GM21717 (cell line): Measurements from ENCODE around the gene ESAM.

ENCODE experiments used
- ATAC-seq: cut with Tn5 transposase; IDR thresholded peaks from one replicate; pipeline ENCODE4 v1.9.1; 2021; ENCODE audit warnings: mild to moderate bottlenecking, moderate library complexity; ENCODE audit not compliant: unreplicated experiment

ESAM gene

DNA sequence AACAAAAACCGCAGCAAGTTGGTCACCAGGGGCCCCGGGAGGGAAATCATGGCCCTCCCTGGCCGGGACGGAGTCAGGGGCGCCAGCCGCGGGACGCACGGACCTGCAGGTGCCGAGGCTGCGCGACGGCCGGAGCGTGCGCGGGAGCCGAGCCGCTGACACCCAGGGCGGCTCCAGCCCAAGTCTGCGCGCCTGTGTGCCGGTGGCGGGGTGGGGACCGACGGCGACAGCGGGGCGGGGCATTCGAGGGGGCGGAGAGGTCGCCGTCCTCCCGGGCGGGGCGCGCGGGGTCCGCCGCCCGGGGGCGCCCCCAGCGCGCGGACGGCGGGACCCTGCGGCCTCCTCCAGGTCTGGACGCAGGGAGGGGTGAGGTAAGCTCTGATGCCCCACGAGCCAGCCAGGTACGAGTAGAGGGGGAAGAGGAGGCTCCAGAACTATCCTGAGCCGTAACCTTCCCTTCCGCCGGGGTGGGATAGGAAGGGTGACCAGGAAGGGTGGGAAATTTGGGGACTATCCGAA, at the start of gene ESAM:
Gene ESAM, minus strand, starts transcription at position 186 of the 519 bp plus-strand sequence. Its CDS starts 136 bp downstream, at position 50.
- peak; percentile 61 for ATAC-seq

DNA sequence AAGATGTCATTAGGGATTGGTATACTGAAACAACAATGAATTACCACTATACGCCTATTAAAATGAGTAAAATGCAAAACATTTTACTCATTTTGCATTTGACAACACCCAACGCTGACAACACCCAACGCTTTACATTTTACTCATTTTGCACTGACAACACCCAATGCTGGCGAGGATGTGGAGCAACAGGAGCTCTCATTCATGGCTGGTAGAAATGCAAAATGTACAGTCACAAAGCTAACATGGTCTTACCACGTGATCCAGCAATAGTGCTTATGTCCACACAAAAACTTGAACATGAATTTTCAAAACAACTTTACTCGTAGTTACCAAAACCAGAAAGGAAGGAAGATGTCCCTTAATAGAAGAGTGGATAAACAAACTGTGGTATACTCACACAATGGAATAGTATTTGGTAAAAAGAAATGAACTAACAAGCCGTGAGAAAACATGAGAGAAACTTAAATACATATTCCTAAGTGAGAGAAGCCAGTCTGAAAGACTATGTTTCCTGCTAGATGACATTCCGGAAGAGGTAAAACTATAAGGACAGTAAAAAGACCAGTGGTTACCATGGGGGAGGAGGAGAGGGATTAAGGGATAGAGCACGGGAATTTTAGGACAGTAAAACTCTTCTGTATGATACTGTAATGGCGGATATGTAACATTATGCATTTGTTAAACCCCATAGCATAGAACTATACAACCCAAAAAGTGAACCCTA, 49.5 kb upstream of the ESAM start:
- ATAC-seq, result no peak

DNA sequence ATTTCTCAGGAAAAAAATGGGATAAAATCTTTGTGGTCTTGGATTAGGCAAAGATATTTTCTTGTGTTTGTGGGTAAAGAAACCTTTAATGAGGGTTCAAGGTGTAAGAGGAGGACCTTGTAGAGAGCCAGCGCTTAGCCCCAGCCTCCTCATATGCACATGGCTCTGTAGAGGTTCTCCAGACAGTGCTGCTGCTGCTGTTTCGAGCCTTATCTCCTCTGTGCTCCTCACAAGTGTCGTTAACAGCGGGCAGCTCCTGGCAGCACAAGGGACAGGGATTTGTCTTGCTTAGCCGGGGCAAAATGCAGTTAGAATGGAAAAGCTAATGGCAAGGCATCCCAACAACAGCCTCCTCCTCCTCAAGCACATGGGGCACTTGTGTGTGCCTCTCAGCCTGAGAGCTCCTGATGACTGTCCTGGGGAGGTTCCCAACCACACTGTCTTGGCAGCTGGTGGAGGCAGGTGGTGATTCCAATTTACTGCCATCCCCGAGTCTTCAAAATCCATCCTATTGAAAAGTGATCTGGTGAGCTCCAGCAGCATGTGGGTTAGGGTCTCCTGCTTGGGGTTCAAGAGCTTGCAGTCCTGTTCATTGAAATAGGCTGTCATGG, 45.7 kb upstream of the ESAM start:
- ATAC-seq, result no peak

DNA sequence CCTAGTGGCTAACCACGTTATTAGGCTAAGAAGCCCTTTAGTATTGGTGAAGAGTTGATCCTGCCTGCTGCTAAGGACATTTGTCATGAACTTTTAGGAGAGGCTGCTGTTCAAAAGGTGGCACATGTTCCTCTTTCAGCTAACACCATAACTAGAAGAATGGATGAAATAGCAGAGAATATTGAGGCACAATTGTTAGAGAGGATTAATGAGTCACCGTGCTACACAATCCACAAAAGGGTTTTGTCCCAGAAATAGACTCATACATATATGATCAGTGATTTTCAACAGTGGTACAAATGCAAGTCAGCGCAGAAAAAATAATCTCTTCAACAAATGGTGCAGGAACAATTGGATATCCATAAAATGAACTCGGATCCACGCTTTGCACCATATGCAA, 45.1 kb upstream of the ESAM start:
- no peak for ATAC-seq

- ATAC-seq, result no peak
Observed at GRCh38 chr11:124804884-124805283, 42.8 kb upstream of the ESAM start.

GRCh38 chr11:124801636-124802312, 39.7 kb upstream of the ESAM start:
- no peak for ATAC-seq

GRCh38 chr11:124801014-124801413, 38.9 kb upstream of the ESAM start:
- ATAC-seq, result no peak

DNA sequence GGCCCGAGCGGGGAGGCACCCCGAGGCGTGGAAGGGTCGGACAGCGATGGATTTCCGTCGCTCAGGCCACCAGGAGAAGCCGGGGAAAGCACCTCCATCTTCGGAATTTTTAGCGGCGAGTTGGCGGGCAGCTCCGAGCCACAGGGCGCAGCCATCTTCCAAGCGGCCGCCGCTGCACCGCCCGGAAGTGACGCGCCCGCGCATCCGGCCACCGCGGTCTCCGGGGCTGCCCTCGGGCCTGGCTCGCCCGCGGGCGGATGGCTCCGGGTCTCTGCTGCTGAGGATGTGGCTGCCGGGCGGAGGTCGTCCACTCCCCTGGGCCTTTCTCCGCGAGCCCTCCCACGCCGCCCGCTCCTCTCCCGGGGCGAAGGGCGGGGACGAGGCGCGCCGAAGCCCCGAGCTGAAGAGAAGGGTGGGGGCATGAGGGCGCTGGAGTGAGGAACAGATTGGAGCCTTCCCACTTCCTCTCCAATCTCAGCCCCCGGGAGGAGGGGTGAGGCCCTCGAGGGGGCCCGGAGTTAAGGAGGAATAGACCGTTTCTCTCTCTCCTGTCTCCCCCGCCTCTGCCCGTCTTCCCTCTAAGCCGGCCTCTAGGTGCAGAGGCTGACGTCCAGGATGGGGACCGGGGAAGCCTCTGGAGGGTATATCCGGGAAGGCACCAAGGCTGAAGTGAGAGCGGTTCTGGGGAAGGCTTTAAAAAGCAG, 38.3 kb upstream of the ESAM start, which contains the start of gene MSANTD2:
Gene MSANTD2, minus strand, starts transcription at position 181 of the 704 bp plus-strand sequence. Its CDS starts 26 bp downstream, at position 155.
- ATAC-seq, result peak; percentile 91

- ATAC-seq, result peak; percentile 44
Observed at GRCh38 chr11:124799348-124800225, 37.5 kb upstream of the ESAM start.

GRCh38 chr11:124798991-124799347, 36.9 kb upstream of the ESAM start:
- peak; percentile 26 for ATAC-seq

- ATAC-seq, result no peak
Observed at GRCh38 chr11:124796312-124796711, 34.2 kb upstream of the ESAM start.

DNA sequence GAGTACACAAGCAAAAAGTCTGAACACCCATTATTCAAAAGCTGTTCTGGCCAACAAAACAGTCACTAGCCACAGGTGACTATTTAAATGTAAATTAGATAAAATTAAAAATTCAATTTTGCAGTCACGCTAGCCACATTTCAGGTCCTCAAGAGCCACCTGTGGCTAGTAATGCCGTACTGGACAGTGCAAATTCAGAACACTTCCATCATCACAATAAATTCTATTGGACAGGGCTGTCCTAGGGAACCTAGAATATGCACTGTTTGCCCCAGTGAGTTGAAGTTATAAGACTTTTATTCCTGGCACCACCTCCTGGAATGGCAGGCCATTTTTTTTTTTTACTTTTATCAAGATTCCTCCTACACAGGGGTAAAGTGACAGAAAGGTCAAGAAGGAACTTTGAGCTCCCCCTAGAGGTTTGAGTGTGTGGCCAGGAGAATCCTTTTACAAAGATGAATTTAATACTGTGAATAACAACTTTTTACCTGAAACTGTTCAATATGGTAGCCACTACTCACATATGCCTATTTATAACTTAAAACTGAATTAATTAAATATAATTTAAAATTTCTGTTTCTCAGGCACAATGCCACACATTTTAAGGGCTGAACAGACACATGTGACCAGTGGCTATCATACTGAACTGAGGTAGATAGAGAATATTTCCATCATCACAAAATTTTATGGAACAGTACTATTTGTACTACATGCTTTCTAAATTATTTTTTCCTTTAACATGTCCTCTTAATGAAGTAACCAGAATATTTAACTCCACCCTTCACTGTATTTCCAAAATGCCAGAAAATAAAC, 31.6 kb upstream of the ESAM start:
- peak; percentile 62 for ATAC-seq

DNA sequence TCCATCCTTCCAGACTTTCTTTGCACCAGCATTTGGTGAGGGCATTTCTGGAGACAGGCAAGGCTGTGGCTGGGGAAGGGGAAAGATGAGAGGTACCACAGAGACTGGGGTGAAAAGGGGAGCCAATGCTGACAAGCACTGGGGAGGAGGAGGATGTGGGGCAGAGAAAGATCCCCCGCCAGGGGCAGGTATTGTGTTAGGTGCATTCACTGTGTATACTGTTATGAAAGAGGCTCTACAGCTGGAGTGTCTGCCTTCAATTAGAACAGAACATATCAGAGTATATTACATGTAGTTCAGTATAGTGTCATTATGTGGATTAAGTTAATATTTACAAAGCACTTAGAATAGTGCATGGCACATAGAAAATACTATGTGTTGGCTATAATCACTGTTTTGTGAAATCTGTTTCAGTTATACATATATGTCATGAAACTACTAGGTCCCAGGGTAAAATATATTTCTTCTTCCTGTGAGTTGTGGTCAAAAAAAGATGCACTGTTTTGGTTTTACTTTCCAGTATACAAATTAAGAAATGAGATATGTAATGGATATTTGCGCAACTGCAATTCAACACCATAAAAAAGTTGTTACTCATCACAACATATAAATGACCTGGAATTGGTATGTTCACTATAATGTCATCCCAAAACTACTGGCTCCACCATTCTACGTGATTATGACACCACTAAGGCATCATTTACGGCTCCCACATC, 29.7 kb upstream of the ESAM start:
- ATAC-seq, result peak; percentile 71

- ATAC-seq, result no peak
Observed at GRCh38 chr11:124788521-124788920, 26.4 kb upstream of the ESAM start.

DNA sequence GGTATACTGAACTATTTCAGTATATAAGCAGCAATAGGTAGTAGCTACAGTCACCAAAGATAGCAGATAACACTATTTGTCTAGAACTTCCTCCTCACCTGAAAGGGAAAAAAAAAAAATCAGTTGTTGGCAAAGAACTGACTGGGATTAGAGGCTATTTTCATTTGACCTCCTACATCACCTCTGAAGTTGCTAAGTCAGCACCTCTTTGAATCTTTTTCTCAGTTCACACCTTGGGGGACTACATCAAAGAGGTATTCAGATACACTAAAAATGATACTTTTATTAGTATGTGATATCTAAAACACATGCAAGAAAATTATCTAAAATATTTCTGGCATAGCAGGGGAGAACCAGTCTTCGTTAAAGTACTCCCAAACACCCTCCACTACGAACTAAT, 22.0 kb upstream of the ESAM start:
- ATAC-seq, result no peak

GRCh38 chr11:124783002-124783401, 20.9 kb upstream of the ESAM start:
- ATAC-seq, result no peak

- ATAC-seq, result no peak
Observed at GRCh38 chr11:124779568-124779967, 17.5 kb upstream of the ESAM start.

- ATAC-seq, result no peak
Observed at GRCh38 chr11:124778281-124778680, 16.2 kb upstream of the ESAM start.
